GM12801 (cell line): Measurements from ENCODE around the gene WDR35.

ENCODE experiments used
- CTCF ChIP-seq: IDR thresholded peaks from one replicate; pipeline ENCODE4 v1.5.1; 2011; ENCODE audit warnings: control low read depth; ENCODE audit not compliant: insufficient read length; ENCODE audit errors: extremely low read depth

The WDR35 gene

GRCh38 chr2:19868701-19869580 is 121.0 kb downstream of the WDR35 start:
- no peak for TF ChIP-seq CTCF

GRCh38 chr2:19868224-19868623 is 121.7 kb downstream of the WDR35 start:
- no peak for TF ChIP-seq CTCF

GRCh38 chr2:19866771-19867170 is 123.1 kb downstream of the WDR35 start:
- TF ChIP-seq CTCF = no peak

DNA sequence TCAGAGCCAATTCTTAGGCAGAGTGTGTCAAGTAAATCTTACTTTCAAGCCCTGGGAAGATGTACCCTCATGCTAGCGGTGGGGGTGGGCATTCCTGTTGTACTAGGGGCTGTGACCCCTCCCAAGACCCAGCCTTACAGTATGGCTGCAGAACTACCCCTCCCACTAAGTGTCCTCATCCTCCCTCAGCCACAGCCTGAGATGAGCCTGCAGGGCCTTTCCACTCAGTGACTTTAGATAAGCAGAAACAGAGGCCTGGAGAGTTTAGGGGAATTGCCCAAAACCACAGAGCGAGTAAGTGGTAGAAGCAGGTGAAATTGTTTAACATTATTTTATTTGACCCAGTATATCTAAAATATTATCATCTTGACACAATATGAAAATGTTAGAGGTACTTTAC is 124.8 kb downstream of the WDR35 start:
- TF ChIP-seq CTCF = no peak

- TF ChIP-seq CTCF = no peak
Measured at GRCh38 chr2:19864381-19864780, 125.5 kb downstream of the WDR35 start.

DNA sequence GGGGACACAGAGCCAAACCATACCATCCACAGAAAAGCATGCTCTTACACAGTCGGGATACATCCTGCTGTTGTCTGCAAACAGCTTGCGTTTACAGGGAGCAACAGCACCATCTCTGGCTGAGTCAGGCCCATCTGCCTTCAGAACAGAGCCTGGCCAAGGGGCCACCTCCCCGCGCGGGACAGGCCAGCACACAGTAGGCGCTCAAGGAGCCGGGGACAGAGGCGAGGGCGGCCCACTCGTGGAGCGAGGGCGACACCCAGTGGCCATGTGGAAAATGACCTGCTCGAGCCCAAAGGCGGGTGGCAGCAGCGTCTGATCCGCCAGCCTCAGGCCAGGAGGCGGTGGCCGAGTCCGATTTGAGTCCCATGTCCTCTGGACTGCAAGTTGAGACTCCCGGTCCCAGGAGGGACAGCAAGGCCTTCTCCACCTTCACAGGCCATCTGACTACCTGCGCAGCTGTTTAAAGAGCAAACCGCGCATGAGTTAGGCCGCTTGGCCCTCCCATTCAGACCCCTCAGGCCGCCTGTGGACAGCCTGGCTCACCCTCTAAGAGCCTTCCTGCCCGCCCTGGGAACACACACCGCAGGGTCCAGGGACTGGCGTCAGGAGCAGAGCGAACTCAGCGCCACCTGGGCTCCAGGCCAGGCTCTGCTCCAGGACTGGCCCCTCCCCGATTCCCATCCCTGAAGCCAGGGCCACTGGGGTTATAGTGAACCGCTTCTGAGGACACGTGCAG is 126.4 kb downstream of the WDR35 start:
- TF ChIP-seq CTCF = no peak

- TF ChIP-seq CTCF = no peak
Measured at GRCh38 chr2:19861813-19862212, 128.1 kb downstream of the WDR35 start.
